Gastroesophageal sphincter (tissue), 3 donors: ENCODE measurements around the gene HSPB8.

Experiments
- EP300 ChIP-seq: sonication (generic); formaldehyde crosslinking; IDR thresholded peaks from one replicate; pipeline ENCODE4 v1.6.1; 2017; ENCODE audit warnings: antibody characterized with exemption, mild to moderate bottlenecking
- TF ChIP-seq, protein P1 (sequence below), 4 experiments: fragments of 200-600 bp in 2 of 4; fragments of 450-650 bp in 2 of 4; sonication (generic) in 1 of 4; IDR thresholded peaks; one replicate each; pipeline ENCODE4 v1.5.1; 2017 to 2019; ENCODE audit warnings: antibody characterized with exemption in 4 of 4, mild to moderate bottlenecking in 2 of 4, moderate library complexity in 2 of 4

DNA sequence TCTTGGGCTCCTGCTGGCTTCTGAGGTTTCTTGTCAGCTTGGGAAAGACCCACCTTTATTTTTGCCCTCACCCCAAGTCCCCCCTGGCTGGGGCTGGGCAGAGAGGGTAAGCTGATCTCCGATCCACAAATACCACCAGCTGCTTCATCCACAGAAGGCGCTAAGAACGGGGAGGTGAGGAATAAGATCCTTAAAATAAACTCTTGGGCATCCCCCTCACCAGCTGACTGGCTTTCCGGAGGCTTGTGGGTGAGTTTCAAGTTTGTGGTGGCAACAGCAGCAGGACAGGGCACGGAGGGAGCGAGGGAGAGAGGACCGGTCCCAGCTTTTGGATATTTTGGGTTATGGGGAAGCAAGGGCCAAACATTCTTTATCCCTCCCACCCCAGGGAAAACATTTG lies 20.8 kb upstream of the HSPB8 start:
- TF ChIP-seq EP300 = no peak
- TF ChIP-seq, protein P1, sequence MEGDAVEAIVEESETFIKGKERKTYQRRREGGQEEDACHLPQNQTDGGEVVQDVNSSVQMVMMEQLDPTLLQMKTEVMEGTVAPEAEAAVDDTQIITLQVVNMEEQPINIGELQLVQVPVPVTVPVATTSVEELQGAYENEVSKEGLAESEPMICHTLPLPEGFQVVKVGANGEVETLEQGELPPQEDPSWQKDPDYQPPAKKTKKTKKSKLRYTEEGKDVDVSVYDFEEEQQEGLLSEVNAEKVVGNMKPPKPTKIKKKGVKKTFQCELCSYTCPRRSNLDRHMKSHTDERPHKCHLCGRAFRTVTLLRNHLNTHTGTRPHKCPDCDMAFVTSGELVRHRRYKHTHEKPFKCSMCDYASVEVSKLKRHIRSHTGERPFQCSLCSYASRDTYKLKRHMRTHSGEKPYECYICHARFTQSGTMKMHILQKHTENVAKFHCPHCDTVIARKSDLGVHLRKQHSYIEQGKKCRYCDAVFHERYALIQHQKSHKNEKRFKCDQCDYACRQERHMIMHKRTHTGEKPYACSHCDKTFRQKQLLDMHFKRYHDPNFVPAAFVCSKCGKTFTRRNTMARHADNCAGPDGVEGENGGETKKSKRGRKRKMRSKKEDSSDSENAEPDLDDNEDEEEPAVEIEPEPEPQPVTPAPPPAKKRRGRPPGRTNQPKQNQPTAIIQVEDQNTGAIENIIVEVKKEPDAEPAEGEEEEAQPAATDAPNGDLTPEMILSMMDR (IDR thresholded peaks at IDR 0.05) = no peak
